ENCODE data around the gene CDH13.

CDH13 gene

DNA sequence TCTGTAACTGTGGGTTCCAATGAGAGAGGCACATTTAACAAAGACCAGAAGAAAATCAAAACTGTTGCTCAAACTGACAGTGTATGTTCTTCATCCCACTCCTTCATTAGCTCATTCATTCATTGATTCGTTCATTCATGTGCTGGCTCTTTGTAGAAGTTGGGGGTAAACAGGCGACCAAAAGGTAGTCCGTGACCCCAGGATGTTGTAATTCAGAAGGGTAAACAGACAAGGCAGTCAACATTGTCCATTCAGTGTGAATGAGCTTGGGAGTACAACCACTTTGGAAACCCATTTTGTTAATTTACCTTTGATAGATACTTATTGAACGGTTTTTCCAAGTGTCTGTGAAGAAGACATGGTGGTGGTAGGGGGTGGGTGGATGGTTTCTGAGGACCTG is 26.1 kb downstream of the CDH13 start:
- DNase-seq (ENCODE audit: low read depth), result no peak

- DNase-seq (ENCODE audit: low read depth), result peak; percentile 74
Measured at GRCh38 chr16:82653550-82654511, 27.1 kb downstream of the CDH13 start.

- peak; percentile 49 for DNase-seq (ENCODE audit: low read depth)
Measured at GRCh38 chr16:82655072-82655714, 28.4 kb downstream of the CDH13 start.

DNA sequence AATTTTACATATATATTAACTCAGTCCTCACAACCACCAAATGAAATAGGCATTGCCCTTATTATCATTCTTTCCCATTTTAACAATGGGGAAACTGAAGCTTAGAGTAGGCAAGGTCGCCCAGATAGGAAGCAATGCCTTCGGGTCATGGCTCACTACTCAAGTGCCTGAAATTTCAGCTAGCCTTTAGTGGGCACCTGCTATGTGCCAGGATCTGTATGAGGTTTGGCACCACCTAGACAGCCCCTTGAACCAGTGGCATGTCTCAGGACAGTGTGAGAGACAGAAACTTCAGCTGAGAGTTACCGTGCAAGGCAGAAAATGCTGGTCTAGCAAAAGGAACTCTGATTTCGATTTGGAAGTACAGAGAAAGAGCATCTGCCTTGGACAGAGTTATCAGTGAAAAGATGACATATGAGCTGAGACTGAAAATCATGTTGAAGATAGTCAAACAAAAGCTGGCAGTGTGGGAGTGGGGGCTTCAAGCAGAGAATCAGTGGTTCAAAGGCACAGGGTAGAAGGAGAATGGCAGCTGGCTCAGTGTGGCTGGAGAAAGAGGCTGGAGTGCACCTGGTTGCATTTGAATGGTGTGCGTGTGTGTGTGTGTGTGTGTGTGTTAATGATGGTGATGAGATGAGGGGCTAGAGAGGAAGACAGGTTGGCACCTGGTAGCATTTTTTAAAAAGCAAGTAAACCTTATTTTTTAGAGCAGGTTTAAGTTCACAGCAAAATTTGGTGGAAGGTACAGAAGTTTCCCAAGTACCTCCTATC is 29.1 kb downstream of the CDH13 start:
- no peak for DNase-seq (ENCODE audit: low read depth)

DNA sequence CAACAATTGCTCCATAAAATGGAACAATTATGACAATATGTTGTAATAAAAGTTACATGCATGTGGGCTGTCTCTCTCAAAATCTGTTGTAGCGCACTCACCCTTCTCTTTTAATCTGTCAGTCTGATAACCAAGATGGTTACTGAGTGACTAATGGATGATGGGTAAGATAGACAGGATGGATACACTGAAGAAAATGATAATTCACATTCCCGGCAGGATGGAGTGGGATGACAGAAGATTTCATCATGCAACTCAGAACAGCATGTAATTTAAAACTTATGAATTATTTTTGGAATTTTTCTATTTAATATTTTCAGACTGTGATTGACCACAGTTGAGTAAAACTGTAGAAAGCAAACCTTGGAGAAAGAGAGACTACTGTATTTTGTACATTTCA is 30.5 kb downstream of the CDH13 start:
- DNase-seq (ENCODE audit: low read depth), result peak; percentile 78

GRCh38 chr16:82657786-82658185 is 31.0 kb downstream of the CDH13 start:
- DNase-seq (ENCODE audit: low read depth), result no peak

DNA sequence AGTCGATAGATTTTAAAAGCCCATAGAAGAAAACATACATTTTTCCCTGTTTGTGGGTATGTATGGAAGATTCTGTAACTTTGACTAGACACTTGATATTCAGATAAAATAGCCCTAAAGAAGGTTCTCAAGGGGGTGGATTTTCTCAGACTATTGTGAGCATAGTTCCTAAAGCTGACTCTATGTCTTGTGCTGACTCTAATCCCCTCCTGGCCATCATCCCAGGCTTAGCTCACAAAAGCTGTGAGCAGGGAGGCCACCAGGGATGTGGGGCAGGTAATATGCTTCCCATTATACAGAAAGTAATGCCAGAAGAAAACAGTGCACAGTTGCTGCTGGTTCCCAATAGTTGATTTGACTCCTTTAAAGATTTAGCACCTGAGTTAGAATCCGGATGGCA is 32.0 kb downstream of the CDH13 start:
- DNase-seq (ENCODE audit: low read depth), result peak; percentile 30

GRCh38 chr16:82660075-82660645 is 33.4 kb downstream of the CDH13 start:
- DNase-seq (ENCODE audit: low read depth), result peak; percentile 20

- DNase-seq (ENCODE audit: low read depth), result no peak
Measured at GRCh38 chr16:82660966-82661365, 34.2 kb downstream of the CDH13 start.

DNA sequence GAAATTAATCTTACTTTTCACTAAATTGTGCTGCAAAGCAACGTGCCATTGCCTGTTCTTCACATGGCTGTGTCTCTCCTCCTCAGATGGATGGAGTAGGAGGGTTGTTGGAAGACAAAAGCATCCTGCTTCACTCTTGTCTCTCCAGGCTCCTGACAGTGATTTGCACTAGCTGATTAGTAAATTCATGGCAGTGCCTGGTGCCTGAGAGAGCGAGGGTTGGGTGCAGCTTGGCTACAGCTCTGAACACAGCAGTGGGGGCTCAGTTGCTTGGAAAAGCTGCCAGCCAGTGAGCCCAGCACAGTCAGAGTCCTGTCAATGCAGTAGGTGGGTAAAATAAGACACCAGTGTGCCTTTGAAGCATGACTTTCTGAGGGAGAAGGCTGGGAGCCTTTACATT is 37.4 kb downstream of the CDH13 start:
- DNase-seq (ENCODE audit: low read depth), result no peak

DNA sequence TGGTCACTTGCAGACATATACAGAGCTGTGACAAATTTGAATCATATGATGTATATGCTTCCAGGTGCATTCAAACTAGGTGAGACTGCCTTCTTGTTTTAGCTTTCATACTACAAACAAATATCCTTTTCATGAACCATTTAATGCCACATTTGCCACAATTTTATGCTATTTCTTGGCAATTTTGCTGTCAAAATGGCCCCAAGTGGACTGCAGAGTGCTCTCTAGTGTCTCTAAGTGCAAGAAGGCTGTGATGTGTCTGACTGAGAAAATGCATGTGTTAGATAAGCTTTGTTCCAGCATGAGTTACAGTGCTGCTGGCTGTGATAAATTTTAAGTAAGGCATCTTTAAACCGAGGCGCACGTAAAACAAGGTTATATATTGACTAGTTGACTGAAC is 38.3 kb downstream of the CDH13 start:
- no peak for DNase-seq (ENCODE audit: low read depth)

GRCh38 chr16:82667437-82667836 is 40.7 kb downstream of the CDH13 start:
- DNase-seq (ENCODE audit: low read depth), result no peak

DNA sequence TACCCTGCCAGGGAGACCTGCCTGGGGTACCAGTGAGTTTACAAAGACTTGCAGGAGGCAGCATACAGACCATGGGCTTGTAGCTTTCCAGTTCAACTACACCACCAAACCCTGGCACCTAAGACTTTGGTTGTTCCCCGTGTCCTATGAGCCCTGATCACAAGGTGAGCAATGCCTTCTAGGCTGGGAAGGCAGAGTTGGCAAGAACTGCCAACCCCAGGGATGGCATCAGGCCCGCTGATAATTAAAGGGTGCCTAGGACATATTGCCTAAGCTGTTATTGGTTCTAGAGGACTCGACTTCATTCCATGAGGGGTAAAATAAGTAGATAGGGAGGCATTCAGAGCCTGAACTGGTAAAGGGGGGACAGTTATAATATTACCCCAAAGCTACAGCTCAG is 41.3 kb downstream of the CDH13 start:
- no peak for DNase-seq (ENCODE audit: low read depth)

DNA sequence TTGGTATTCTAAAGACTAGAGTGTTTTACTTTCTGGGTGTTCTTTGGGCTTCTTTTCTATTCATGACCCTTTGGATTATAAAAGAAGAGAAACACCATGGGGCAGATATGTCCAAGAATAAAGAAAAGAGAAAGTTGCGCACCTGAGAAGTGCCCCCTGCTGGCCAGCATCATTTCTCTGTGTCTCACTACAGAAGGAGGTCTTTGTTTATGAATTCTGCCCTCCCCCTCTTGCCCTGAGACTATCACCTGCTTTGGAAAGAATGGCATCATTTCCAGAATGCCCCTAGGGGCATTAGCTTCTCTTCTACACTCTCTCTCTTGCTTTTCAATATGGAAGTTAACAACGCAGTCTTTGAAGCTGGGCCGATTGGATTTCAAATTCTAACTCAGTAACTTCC is 45.0 kb downstream of the CDH13 start:
- no peak for DNase-seq (ENCODE audit: low read depth)

- no peak for DNase-seq (ENCODE audit: low read depth)
Measured at GRCh38 chr16:82672676-82673075, 45.9 kb downstream of the CDH13 start.

GRCh38 chr16:82675300-82675699 is 48.5 kb downstream of the CDH13 start:
- DNase-seq (ENCODE audit: low read depth), result no peak

DNA sequence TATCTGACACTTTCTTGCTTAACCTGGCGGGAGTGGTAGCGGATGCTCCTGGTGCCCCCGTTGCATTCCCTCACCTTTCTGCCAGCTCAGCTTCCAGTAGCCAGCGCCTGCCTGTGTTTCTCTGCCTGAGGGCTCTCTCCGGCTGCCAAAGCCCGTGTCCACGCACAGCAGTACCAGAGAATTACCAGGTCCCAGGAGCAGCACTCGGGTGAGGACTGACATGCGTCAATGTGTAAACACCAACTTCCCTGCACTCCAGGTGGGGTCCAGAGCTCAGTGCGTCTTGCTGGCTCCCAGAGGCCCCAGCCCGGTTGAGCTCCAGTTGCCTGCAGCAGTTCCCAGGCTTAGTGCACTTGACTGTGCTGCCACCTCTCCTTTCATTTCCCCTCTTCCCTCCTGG is 54.8 kb downstream of the CDH13 start:
- no peak for DNase-seq (ENCODE audit: low read depth)

GRCh38 chr16:82682767-82683166 is 56.0 kb downstream of the CDH13 start:
- no peak for DNase-seq (ENCODE audit: low read depth)

- DNase-seq (ENCODE audit: low read depth), result no peak
Measured at GRCh38 chr16:82684256-82684655, 57.5 kb downstream of the CDH13 start.

- no peak for DNase-seq (ENCODE audit: low read depth)
Measured at GRCh38 chr16:82685526-82685925, 58.8 kb downstream of the CDH13 start.

DNA sequence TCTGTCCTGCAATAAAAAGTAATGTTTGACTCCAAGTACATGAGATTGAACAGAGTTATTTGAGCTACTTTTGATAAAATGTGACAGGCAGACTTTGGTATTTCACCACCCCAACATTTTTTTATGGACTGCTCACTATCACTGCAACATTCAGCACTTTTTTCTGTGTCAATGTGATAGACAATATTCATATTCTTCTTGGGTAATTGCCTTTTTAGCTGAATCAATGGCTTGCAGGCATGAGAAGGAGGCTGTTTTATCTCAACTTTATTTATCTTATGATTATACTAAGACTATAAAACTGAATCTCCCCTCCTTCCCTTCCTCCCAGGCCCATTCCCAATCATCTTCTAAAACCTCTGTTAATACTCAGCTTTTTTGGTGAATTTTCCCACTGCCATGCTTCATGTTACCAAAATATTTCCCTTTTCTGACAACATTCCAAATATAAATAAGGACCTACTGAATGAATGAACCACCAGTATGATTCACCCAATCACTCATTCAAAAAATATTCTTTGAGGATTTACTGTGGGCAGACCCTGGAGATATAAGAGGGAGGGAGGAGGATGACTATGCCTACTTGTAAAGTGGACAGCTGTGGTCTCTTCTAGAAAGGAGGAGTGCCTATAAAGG is 67.6 kb downstream of the CDH13 start:
- DNase-seq (ENCODE audit: low read depth), result no peak

DNA sequence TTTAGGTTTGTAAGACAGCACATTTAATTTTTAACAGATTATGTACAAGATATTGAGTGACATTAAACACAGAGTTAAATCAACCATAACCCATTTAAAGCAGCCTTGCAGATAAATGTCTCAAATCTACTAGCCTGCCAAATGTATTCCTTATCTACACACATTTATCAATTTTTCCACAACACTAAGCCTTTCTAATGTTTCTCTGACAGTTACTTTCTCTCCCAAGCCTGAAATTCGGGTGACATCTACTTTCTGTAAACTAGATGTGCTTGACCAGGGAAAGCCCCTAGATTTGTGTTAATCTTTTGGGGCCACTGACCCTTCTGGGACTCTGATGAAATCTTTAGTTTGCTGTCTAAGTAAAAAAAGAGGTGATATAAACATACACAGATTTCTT is 69.0 kb downstream of the CDH13 start:
- DNase-seq (ENCODE audit: low read depth), result no peak

Measured in fibroblast of the conjunctiva (primary cell).